Prostate gland (tissue), 2 donors: ENCODE measurements around the gene UBP1.

Experiments used
- POLR2A ChIP-seq: fragments of 450-650 bp; IDR thresholded peaks from one replicate; pipeline ENCODE4 v1.6.1; 2016; ENCODE audit warnings: antibody characterized with exemption, mild to moderate bottlenecking
- TF ChIP-seq, protein P1 (sequence below), 4 experiments: fragments of 200-600 bp in 2 of 4; fragments of 450-650 bp in 2 of 4; sonication (generic) in 2 of 4; IDR thresholded peaks; 1 replicate in 3 of 4; 2 replicates in 1 of 4; pipeline ENCODE4 v1.5.1; 2016 to 2019; ENCODE audit warnings: antibody characterized with exemption in 4 of 4, mild to moderate bottlenecking in 2 of 4, moderate library complexity in 2 of 4

DNA sequence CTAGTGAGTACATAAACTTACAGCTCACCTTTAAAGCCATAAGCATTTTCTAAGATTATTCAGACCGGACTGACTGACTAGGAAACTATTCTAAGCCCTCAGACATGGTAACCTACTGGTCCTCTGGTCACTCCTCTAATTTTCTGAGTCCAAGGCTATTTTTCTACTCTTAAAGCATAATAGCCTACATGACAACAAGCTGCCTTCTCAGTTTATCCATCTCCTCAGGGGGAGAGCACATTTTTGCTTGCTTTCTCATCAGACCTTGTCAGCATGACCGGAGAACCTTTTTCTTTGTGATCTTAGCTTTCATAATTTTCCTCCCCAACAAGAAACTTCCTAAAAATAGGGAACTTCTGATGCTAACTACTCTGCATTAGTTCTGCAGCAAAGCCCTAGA lies 38.4 kb downstream of the UBP1 start:
- TF ChIP-seq, protein P1, sequence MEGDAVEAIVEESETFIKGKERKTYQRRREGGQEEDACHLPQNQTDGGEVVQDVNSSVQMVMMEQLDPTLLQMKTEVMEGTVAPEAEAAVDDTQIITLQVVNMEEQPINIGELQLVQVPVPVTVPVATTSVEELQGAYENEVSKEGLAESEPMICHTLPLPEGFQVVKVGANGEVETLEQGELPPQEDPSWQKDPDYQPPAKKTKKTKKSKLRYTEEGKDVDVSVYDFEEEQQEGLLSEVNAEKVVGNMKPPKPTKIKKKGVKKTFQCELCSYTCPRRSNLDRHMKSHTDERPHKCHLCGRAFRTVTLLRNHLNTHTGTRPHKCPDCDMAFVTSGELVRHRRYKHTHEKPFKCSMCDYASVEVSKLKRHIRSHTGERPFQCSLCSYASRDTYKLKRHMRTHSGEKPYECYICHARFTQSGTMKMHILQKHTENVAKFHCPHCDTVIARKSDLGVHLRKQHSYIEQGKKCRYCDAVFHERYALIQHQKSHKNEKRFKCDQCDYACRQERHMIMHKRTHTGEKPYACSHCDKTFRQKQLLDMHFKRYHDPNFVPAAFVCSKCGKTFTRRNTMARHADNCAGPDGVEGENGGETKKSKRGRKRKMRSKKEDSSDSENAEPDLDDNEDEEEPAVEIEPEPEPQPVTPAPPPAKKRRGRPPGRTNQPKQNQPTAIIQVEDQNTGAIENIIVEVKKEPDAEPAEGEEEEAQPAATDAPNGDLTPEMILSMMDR (IDR thresholded peaks at IDR 0.05), result no peak
- TF ChIP-seq POLR2A, result no peak
